NOMO-1 treated with dmso at 0.1 percent for 144 hours (cell line): Measurements from ENCODE around the gene TPM1.
"Not testable (repeated sequence)": the region's sequence is repeated elsewhere in the genome, so short reads cannot be mapped to it uniquely, and the experiment has no call there.

Experiments
- DNase-seq: peaks from one replicate; lab custom pipeline; 2025; ENCODE audit not compliant: unreplicated experiment; lab: John Stamatoyannopoulos, UW

The TPM1 gene

GRCh38 chr15:63041974-63042876 is at the start of gene TPM1:
Gene TPM1, plus strand, starts transcription at chr15:63042747. Its CDS starts 83 bp downstream, at chr15:63042830.
- DNase-seq, result no peak

- no peak for DNase-seq
Measured at GRCh38 chr15:62993066-62993465, 49.5 kb upstream of the TPM1 start.

- DNase-seq, result not testable (repeated sequence)
Measured at GRCh38 chr15:62993632-62994031, 48.9 kb upstream of the TPM1 start.

GRCh38 chr15:62994439-62994838 is 48.1 kb upstream of the TPM1 start:
- no peak for DNase-seq

- DNase-seq, result no peak
Measured at GRCh38 chr15:62994975-62995681, 47.4 kb upstream of the TPM1 start.

DNA sequence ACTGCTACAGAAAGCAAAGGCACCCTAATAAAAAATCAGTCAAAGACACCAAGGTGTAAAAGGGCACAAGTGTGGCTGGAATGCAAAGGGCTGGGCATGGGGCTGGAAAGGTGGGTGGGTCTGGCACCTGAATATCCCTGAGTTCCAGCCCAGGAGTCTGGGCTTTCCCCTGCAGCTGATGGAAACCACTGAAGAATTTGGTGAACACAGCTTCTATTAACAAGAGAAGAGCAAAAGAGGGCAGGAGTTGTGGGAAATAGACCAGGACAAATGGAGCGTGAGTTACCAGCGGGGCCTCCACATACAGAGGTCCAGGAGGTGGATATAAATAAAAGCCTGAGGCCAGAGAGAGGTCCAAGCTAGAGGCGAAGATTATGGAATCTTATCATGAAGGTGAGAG is 45.1 kb upstream of the TPM1 start:
- no peak for DNase-seq

GRCh38 chr15:62998262-62998890 is 44.2 kb upstream of the TPM1 start:
- DNase-seq, result no peak

- DNase-seq, result no peak
Measured at GRCh38 chr15:62999178-62999577, 43.4 kb upstream of the TPM1 start.

DNA sequence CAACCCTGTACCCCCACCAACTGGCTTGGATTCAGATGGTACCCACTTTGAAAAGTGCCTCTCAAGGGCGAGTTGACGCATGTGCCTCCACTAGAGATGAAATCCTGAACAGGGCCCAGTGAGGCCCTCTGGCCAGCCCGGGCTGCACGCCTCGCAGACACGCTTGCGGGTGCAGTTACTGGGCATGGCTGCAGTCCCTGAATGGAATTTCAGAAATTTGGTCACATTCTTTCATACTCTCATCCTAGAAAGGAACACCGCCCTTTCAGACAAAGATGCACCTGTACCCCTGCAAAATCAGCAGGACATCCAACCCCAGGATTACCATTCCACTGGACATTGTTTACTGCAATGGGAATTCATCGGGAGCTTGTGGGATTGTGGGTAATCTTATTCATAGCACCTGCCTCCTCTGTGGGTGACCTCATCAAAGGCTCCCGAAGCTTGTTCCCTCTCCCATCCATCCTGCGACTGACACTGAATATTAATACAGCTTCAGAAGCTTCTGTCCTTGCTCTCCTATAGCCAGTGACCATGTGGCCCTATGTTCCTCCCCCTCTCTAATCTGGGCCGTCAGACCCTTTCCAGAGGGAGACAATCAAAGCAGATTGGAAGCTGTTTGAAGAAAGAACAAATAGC is 42.5 kb upstream of the TPM1 start:
- DNase-seq, result no peak

DNA sequence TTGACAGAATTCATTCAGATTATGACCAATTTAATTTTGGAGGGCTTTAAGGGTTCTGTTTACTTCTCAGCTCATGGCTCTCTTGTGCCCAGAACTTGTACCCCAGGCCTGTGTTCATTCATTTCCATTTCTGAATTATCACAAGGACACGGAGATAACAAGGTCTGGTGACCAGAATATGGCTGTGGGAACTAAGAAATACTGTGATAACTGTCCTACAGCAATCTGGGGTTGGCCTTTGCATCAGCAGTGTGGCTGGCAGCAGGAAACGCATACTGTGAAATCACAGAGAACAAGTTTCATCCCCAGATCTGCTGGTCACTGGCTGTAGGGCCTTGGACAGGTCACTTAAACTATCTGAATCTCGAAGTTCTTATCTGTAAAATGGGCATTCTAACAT is 41.8 kb upstream of the TPM1 start:
- DNase-seq, result no peak

- no peak for DNase-seq
Measured at GRCh38 chr15:63004211-63004610, 38.3 kb upstream of the TPM1 start.

DNA sequence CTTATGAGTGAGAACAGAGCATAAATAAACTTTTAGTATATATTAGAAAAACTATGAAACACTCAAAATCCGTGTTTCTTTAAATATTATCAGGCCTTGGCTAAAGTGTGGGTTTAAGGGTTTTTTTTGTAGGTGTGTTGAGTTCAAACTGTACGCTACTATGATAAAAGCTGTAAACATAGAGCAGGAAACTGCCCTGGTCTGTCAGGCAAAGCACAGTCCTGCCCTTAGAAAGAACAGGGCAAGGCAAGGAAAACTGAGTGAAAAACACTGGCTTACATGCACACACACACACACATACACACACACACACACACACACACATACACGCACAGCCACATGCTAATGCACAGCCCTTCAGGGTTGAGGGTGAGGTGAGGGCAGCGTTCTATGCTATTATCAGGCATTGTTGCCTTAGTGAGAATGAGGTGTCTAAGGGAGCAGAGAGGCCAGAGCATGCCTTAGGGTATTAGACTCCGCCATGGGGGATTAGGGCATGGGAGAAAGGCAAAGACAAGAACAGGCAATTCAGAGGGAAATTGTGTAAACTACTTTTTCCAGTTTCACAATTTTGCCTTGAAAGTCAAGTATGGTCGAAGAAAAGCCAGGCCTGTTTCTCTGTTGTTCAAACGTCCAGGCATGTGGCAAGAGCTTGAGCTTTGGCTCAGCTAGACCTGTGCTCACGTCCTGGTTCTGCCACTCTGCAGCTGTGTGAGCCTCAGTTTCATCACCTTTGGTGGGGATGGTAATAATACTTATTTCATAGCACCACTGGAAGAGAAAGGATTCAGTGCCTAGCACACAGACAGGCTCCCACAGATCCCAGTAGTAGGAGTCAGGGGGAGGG is 36.3 kb upstream of the TPM1 start:
- DNase-seq, result no peak

DNA sequence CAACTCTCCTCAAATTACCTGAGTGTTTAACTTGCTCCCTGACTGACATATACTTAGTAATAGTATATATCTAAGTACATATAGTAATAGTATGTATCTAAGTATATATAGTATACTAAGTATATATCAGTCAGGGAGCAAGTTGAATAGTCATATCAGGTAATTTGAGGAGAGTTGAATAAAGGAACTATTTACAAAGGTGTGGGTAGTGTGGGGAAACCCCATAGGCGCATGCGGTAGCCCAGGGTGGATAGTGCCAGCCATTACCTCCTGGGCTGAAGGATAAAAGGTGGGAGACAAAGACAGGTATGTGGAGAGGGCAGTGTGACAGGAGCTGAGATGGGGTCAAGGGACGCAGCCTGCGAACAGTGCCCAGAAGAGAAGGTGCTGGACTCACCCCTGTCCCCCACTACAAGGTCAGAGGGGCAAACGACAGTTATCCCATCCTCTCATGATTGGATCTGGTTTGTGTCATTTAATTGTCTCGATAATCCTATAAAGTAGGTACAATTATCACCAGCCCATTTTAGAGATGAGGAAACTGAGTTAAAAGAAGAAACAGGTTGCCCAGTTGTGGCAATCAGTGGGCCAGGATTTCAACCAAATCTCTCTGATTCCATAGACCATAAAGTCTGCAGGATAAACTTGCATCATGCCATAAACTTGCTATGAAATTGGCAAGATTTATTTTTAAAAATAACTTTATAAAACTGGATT is 34.1 kb upstream of the TPM1 start:
- no peak for DNase-seq

GRCh38 chr15:63010386-63010785 is 32.2 kb upstream of the TPM1 start:
- no peak for DNase-seq

GRCh38 chr15:63010920-63011693 is 31.4 kb upstream of the TPM1 start:
- DNase-seq, result no peak

DNA sequence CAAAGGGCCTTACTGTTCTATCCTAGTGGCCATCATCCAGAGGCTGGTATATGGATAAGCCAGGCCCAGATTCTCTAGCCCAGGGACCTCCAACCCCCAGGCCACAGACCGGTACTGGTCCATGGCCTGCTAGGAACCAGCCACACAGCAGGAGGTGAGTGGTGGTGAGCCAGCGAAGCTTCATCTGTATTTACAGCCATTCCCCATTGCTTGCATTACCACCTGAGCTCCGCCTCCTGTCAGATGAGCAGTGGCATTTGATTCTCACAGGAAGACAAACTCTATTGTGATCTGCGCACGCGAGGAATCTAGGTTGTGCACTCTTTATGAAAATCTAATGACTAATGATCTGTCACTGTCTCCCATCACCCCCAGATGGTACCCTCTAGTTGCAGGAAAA is 30.1 kb upstream of the TPM1 start:
- no peak for DNase-seq

GRCh38 chr15:63013052-63013808 is 29.3 kb upstream of the TPM1 start:
- no peak for DNase-seq

GRCh38 chr15:63014578-63014977 is 28.0 kb upstream of the TPM1 start:
- DNase-seq, result no peak
